ENCODE data around the gene PHF23. TPM values are rescaled to one million over a fixed set of nuclear protein-coding genes. Genes with fewer than 3 reads are reported as not detected.
A peak's percentile ranks its signal among the peaks of the same experiment; 100 is the strongest.

Gene PHF23
- total RNA-seq, 1 experiment from 2014 or later = 32.7 TPM

DNA sequence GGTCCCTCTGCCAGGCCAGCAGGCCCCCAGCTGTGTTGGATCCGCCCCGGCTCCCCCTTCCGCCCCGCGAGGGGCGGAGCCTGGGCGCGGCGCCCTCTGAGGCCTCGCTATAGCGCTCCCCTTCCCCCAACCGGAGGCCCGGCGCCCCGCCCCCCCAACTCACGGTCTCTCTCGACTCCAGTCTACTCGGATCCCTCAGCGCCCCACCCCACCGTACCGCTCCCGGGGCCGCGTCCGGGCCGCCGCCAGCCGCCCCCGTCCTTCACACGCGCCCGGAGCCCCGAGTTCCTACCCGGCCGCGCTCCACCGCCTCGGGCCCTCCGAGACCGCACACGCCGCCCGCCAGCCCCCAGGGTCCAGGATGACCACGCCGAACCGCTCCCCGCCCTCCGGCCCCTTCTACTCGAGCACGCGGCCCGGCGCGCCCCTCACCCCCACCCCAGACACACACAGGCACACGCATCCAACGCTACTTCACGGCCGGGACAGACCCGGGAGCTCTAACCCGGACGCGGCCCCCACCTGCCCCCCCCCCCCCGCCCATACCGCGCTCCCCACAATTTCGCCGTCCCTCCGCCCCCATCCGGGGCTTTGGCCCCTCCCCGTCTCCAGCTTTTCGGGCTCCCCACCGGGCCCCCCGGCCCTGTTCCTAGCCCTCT, 1.4 kb downstream of the PHF23 start:
- peaks cover 13% of the 10 kb centered on the region; the same call in 1 of the 2 replicates for H3K36me3 ChIP-seq (ENCODE audit: low read depth, low read length)
- H3K4me1 ChIP-seq (ENCODE audit: insufficient read depth, low read length) = peaks cover 40% of the 10 kb centered on the region
- H3K27me3 ChIP-seq (ENCODE audit: low read length) = no peaks in the 10 kb centered on the region
- ChIA-PET CTCF (no interaction called here), POLR2A (ENCODE audit: unreplicated experiment) (no interaction called here)
- no TSS peak for BruUV-seq (replicated peaks)
- no peaks in the 10 kb centered on the region for H3K9me3 ChIP-seq (ENCODE audit: low read length)
- DNase-seq (peak; percentile 42), ATAC-seq (no peak; the same call in 1 of the 2 replicates)
- peaks cover 8% of the 10 kb centered on the region for H3F3A ChIP-seq (ENCODE audit: low read length, unreplicated experiment)
- H3K27ac ChIP-seq (ENCODE audit: low read length) = peak overlapping the region; percentile 69
- peaks cover 67% of the 10 kb centered on the region for H3K79me2 ChIP-seq (ENCODE audit: low read length)
- TF ChIP-seq EZH2 (IDR thresholded peaks at IDR 0.05; ENCODE audit: low read length, unreplicated experiment) = no peak
- no peak for TF ChIP-seq EZH2phosphoT487 (IDR thresholded peaks at IDR 0.05; ENCODE audit: borderline replicate concordance, low read length)
- TF ChIP-seq, protein P1, sequence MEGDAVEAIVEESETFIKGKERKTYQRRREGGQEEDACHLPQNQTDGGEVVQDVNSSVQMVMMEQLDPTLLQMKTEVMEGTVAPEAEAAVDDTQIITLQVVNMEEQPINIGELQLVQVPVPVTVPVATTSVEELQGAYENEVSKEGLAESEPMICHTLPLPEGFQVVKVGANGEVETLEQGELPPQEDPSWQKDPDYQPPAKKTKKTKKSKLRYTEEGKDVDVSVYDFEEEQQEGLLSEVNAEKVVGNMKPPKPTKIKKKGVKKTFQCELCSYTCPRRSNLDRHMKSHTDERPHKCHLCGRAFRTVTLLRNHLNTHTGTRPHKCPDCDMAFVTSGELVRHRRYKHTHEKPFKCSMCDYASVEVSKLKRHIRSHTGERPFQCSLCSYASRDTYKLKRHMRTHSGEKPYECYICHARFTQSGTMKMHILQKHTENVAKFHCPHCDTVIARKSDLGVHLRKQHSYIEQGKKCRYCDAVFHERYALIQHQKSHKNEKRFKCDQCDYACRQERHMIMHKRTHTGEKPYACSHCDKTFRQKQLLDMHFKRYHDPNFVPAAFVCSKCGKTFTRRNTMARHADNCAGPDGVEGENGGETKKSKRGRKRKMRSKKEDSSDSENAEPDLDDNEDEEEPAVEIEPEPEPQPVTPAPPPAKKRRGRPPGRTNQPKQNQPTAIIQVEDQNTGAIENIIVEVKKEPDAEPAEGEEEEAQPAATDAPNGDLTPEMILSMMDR (conservative IDR thresholded peaks at IDR 0.05; ENCODE audit: low read depth, low read length) = no peak
- peak overlapping the region; percentile 89 for H3K9ac ChIP-seq (ENCODE audit: low read length)
- no peaks in the 10 kb centered on the region for H3K9me2 ChIP-seq (replicated peaks; ENCODE audit: low read length)
- H3K4me3 ChIP-seq (ENCODE audit: low read length) = peak overlapping the region; percentile 96
- H2AFZ ChIP-seq (ENCODE audit: low read length) = peak overlapping the region; percentile 59; the same call in 1 of the 2 replicates
- intact Hi-C loops (cut with micrococcal nuclease) = no loop called here
- H4K20me1 ChIP-seq (ENCODE audit: low read length) = no peaks in the 10 kb centered on the region
- peak overlapping the region; percentile 81 for H3K4me2 ChIP-seq (ENCODE audit: low read length)

DNA sequence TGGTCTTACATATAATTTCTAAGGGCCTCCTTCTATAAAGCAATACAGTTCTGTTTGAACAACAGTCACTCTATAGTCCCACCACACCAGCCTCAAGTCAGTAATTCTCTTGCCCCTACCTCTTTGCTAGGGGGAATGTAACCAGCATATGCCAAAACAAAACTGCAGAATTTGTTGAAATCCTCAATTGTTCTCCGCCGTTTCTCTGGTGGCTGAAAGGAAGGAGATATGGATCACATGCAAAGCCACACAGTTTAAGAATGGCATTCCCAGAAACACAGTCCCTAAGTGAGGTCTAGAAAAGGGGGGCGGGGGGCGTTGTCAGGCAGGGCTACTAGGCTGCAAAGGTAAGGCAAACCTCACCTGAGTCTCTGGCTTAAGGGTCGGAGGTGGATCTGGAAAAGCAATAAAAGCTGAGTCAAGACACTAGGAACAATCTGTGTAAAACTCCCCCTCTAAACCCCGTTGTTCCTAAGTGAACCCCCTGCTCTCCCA, 1.9 kb downstream of the PHF23 start:
- ATAC-seq = no peak

More for the DNA sequence above, 1.9 kb downstream of the PHF23 start:
- intact Hi-C loops (cut with micrococcal nuclease) = no loop called here
- peak overlapping the region; percentile 81 for H3K4me2 ChIP-seq (ENCODE audit: low read length)
- BruUV-seq (replicated peaks) = no TSS peak
- H3K4me1 ChIP-seq (ENCODE audit: insufficient read depth, low read length) = peaks cover 44% of the 10 kb centered on the region
- peak overlapping the region; percentile 69 for H3K27ac ChIP-seq (ENCODE audit: low read length)
- DNase-seq = no peak
- TF ChIP-seq, protein P1 (conservative IDR thresholded peaks at IDR 0.05; ENCODE audit: low read depth, low read length) = no peak
- TF ChIP-seq EZH2phosphoT487 (IDR thresholded peaks at IDR 0.05; ENCODE audit: borderline replicate concordance, low read length) (no peak), EZH2 (IDR thresholded peaks at IDR 0.05; ENCODE audit: low read length, unreplicated experiment) (no peak)
- H3K79me2 ChIP-seq (ENCODE audit: low read length) = peaks cover 73% of the 10 kb centered on the region
- peaks cover 13% of the 10 kb centered on the region; the same call in 1 of the 2 replicates for H3K36me3 ChIP-seq (ENCODE audit: low read depth, low read length)
- peaks cover 8% of the 10 kb centered on the region for H3F3A ChIP-seq (ENCODE audit: low read length, unreplicated experiment)
- H3K27me3 ChIP-seq (ENCODE audit: low read length) = no peaks in the 10 kb centered on the region
- peak overlapping the region; percentile 89 for H3K9ac ChIP-seq (ENCODE audit: low read length)
- ChIA-PET POLR2A (ENCODE audit: unreplicated experiment) (no interaction called here), CTCF (no interaction called here)
- no peaks in the 10 kb centered on the region for H3K9me3 ChIP-seq (ENCODE audit: low read length)
- H4K20me1 ChIP-seq (ENCODE audit: low read length) = peaks cover 3% of the 10 kb centered on the region; the same call in 1 of the 2 replicates
- H3K4me3 ChIP-seq (ENCODE audit: low read length) = peak overlapping the region; percentile 96
- H3K9me2 ChIP-seq (replicated peaks; ENCODE audit: low read length) = no peaks in the 10 kb centered on the region
- H2AFZ ChIP-seq (ENCODE audit: low read length) = 0 out of 2 replicates have a peak overlapping the region, but pooled peaks have one; percentile 59
